Neural cell (in vitro differentiated cells): ENCODE results near the gene FIGNL2.

Experiments
- CTCF ChIP-seq: fragments of 450-650 bp; IDR thresholded peaks from 2 replicates; pipeline ENCODE4 v1.5.1; 2014; ENCODE audit warnings: antibody characterized with exemption, mild to moderate bottlenecking, moderate library complexity; ENCODE audit not compliant: poor library complexity, severe bottlenecking
- POLR2AphosphoS5 ChIP-seq: IDR thresholded peaks from 2 replicates; pipeline ENCODE4 v1.6.1; 2012

GRCh38 chr12:51884676-51885229 is 36.2 kb upstream of the FIGNL2 start:
- TF ChIP-seq CTCF = no peak
- TF ChIP-seq POLR2AphosphoS5 = no peak
